Small intestine (tissue), 7 donors: ENCODE measurements around the gene NCKAP5. TPM values are rescaled to one million over a fixed set of nuclear protein-coding genes. Genes with fewer than 3 reads are reported as not detected.

ENCODE experiments used
- DNase-seq, 2 donors: peaks; one replicate each; pipeline versions ENCODE4 v3.0.0 to v3.0.0-alpha.2; 2013
- FAIRE-seq: peaks from 2 replicates; lab custom pipeline; 2012; peaks lifted over from hg19 to GRCh38; lab: Jason Lieb, UNC
- H3K27ac ChIP-seq, 3 donors: one replicate each; pipeline ENCODE4 v1.5.1; 2013; ENCODE audit warnings: low read length in 2 of 3, mild to moderate bottlenecking in 2 of 3, control low read depth in 1 of 3, inconsistent platforms in 1 of 3, low read depth in 1 of 3, moderate library complexity in 1 of 3
- H3K27me3 ChIP-seq, 3 donors: one replicate each; pipeline ENCODE4 v1.6.1; 2013; ENCODE audit warnings: low read length in 3 of 3, inconsistent platforms in 1 of 3; ENCODE audit not compliant: control insufficient read depth in 3 of 3, insufficient read depth in 3 of 3
- H3K36me3 ChIP-seq, 3 donors: one replicate each; pipeline ENCODE4 v1.6.1; 2013; ENCODE audit warnings: low read length in 3 of 3, inconsistent platforms in 1 of 3, low read depth in 1 of 3, mild to moderate bottlenecking in 1 of 3, moderate library complexity in 1 of 3; ENCODE audit not compliant: control insufficient read depth in 3 of 3, insufficient read depth in 2 of 3
- H3K4me1 ChIP-seq, 3 donors: one replicate each; pipeline ENCODE4 v1.6.1; 2013; ENCODE audit warnings: low read length in 2 of 3, inconsistent platforms in 1 of 3, low read depth in 1 of 3, mild to moderate bottlenecking in 1 of 3, moderate library complexity in 1 of 3; ENCODE audit not compliant: control insufficient read depth in 3 of 3, insufficient read depth in 2 of 3
- H3K4me3 ChIP-seq, 3 donors: one replicate each; pipeline ENCODE4 v1.5.1; 2013; ENCODE audit warnings: low read length in 3 of 3, control low read depth in 1 of 3, inconsistent platforms in 1 of 3, low read depth in 1 of 3, mild to moderate bottlenecking in 1 of 3, moderate library complexity in 1 of 3
- H3K9me3 ChIP-seq, 2 donors: one replicate each; pipeline ENCODE4 v1.6.1; 2013; ENCODE audit warnings: low read depth in 1 of 2, low read length in 1 of 2; ENCODE audit not compliant: control insufficient read depth in 2 of 2, insufficient read depth in 1 of 2
- WGBS, 3 donors: extraction: QIAGEN DNeasy Blood & Tissue Kit; methylation state at CpG; one replicate each; pipeline ENCODE4 v1.1.7; 2013; 5-methylcytosine and 5-hydroxymethylcytosine counted together
- polyA plus RNA-seq, 4 donors: library from polyadenylated mRNA; stranded (reverse) in 3 of 4; unstranded in 1 of 4; fragments of 200-250 nt in 3 of 4; fragments of 120-200 nt in 1 of 4; gene quantifications; one replicate each; pipeline versions ENCODE4 v1.2.1 to v1.2.3, GENCODE V29; 2013
- donor health status: healthy with polysubstance abuse.
- donor health status: control.
- donor health status: control.
- donor health status: Bipolar disorder and iron deficiency.
- donor health status: healthy.

NCKAP5 gene
- polyA plus RNA-seq, 4 donors, result 0.52 to 7.8 (median 6.5) TPM

DNA sequence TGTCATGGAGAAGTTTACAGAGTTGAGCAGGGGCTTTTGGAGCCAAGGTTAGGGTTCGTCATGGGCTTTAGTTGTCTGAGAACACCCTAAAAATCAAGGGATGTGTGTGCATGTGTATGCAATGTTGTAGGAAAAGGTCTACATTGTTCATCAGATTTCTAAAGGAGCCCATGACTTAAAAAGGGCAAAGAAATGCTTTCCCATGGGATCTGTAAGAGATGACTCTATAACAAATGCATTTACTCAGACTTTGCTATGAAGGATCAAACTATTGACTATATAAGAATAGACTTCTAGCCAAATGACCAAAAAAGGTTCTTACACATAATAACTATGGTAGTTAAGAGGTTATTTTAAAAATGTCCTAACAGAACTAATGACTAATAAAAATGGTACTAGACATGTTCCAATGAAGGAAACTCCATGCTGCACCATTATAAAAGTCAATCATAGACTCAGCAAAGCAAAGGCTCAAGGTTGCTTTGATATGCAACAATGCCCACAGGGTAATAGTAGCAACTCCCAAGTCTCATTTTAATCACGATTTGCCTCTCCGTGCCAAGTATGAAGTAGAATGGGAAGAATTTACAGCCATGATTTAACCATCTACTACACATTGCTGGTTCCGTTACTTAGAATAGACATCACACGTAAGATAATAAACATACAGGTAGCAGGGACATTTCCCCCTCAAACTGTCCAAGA is 158.5 kb downstream of the NCKAP5 start:
- Histone ChIP-seq H3K9me3 (no peaks in the 10 kb centered on the region), H3K4me3 (no peak overlapping the region), H3K27ac (no peak overlapping the region), H3K4me1 (no peaks in the 10 kb centered on the region), H3K27me3 (no peaks in the 10 kb centered on the region), H3K36me3 (no peaks in the 10 kb centered on the region)
- FAIRE-seq (no peak), DNase-seq (no peak)
- 86 to 92% (median 87%) methylated on average over 5 of the region's 5 CpGs for WGBS, 3 donors

DNA sequence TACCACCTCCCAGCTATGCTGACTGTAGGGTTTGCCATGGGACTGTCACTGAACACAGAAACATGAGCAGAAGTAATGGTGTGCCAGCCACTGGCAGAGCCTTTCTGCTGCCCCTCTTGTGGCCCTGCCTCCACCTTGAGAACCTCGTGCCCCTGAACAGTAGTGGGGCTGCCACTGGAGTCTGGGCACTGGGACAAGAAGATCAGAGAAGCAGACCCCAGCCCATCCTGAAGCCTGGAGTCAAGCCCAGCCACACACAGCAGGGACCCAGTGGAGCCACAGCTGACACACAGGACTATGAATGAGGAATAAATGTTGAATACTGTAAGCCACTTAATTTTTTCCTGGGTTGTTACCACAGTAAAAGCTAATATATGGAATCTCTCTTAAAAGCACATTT is 159.6 kb downstream of the NCKAP5 start:
- Histone ChIP-seq H3K9me3 (no peaks in the 10 kb centered on the region), H3K4me1 (no peaks in the 10 kb centered on the region), H3K27me3 (no peaks in the 10 kb centered on the region), H3K27ac (no peak overlapping the region), H3K4me3 (no peak overlapping the region), H3K36me3 (no peaks in the 10 kb centered on the region)
- FAIRE-seq (no peak), DNase-seq (no peak)
- 56 to 83% (median 67%) methylated on average over 1 of the region's 1 CpG for WGBS, 3 donors

DNA sequence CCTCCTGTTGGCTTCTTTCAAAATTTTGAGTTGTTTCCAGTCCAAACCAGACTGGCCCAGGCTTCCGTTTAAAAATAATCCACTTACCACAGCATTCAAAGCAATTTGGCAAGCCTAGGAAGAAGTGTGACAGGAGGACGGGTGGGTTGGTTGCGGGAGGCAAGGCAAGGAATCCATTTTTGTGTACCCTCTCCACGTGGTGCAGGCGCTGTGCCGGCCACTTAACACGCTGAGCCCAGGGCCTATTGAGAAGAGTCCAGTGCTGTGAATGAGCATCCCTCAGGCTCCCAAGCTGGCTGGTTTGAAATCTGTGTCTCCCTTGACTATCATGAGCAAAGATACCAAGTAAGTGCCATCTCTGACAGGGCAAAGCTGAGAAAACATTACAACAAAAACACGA is 160.9 kb downstream of the NCKAP5 start:
- Histone ChIP-seq H3K27ac (no peak overlapping the region), H3K27me3 (no peaks in the 10 kb centered on the region), H3K9me3 (no peaks in the 10 kb centered on the region), H3K4me1 (no peaks in the 10 kb centered on the region), H3K4me3 (no peak overlapping the region), H3K36me3 (no peaks in the 10 kb centered on the region)
- WGBS, 3 donors, result 84 to 94% (median 90%) methylated on average over 8 of the region's 8 CpGs
- no peak for FAIRE-seq
- DNase-seq, result no peak

DNA sequence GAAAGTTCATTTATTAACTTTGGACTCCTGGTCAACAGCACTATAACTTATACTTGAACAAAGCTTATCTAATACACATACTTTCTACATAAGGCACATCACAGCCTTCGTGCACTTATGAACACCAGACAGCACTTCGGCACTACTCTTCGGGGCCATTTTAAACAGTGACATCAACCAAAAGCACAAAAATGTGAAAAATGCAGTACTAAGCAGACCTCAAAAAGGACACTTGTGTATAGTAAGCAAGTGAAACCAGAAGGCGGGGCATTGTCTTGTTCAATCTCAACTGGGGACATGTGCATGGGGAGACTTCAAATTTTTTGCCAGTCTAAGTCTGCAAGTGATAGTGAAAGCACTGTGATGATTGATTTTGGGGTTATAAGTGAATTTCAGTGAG is 163.0 kb downstream of the NCKAP5 start:
- Histone ChIP-seq H3K27me3 (no peaks in the 10 kb centered on the region), H3K36me3 (no peaks in the 10 kb centered on the region), H3K27ac (no peak overlapping the region), H3K4me3 (no peak overlapping the region), H3K9me3 (no peaks in the 10 kb centered on the region), H3K4me1 (no peaks in the 10 kb centered on the region)
- DNase-seq, result no peak
- WGBS, 3 donors, result 76 to 88% (median 88%) methylated on average over 4 of the region's 4 CpGs
- FAIRE-seq, result no peak

DNA sequence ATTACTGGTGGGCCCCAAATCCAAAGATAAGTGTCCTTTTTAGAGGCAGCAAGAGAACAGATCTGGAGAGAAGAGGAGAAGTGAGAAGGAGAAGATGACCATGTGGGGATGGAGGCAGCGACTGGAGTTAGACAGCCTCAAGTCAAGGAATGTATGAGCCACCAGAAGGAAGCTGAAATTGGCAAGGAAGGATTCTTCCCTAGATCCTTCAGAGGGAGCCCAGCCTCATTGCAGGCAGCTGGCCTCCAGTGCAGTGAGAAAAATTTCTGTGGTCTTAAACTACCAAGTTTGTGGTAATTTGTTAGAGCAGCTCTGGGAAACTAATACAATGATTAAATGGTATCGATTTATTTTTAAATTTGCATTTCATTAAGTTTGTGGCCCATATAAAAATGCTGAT is 167.9 kb downstream of the NCKAP5 start:
- Histone ChIP-seq H3K27ac (no peak overlapping the region), H3K4me1 (no peaks in the 10 kb centered on the region), H3K9me3 (no peaks in the 10 kb centered on the region), H3K4me3 (no peak overlapping the region), H3K27me3 (no peaks in the 10 kb centered on the region), H3K36me3 (no peaks in the 10 kb centered on the region)
- FAIRE-seq, result no peak
- DNase-seq, result no peak
- 85 to 91% (median 90%) methylated on average over 2 of the region's 2 CpGs for WGBS, 3 donors

DNA sequence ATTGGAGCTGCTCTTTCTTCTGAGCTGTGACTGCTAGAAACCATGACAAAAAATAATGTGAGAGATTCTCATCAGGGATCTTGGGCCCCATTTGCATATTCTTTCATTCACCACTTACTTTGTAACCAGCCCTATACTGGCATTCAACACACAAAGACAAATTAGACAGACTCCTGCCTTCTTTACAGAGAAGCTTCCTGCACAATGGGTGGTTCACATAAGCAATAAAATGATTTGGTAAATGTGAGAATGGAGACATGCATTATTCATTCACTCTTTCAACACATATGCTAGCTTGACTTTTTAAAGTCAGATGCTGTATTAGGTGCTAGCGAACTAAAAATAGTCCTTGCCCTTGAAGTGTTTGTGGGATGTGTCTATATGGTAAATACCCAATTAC is 174.4 kb downstream of the NCKAP5 start:
- no peak for DNase-seq
- no peak for FAIRE-seq
- peaks cover 0 to 12% of the 10 kb centered on the region in 2 donors for H3K9me3 ChIP-seq
- H3K27ac ChIP-seq, result no peak overlapping the region
- no peak overlapping the region for H3K4me3 ChIP-seq
- WGBS, 3 donors, result 77 to 86% (median 83%) methylated on average over 1 of the region's 1 CpG
- H3K27me3 ChIP-seq, result no peaks in the 10 kb centered on the region
- no peaks in the 10 kb centered on the region for H3K4me1 ChIP-seq
- no peaks in the 10 kb centered on the region for H3K36me3 ChIP-seq

DNA sequence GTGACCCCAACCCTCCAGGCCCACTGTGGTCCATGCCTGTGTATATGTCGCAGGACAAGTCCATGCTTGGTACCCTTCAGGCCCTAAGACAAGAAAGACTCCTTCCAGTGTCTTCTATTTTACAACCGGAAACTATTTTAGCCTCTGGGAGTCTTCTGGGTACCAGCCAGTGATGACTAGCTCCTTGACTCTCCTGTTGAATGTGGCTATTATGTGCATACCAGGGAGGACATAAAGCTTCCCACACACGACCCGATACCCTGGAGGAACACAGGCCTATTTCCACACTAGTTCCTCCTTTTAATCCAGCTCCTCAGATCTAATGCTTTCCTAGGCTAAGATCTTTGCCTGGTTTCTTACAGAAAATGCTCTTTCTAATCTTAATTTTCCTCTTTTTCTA is 178.1 kb downstream of the NCKAP5 start:
- no peaks in the 10 kb centered on the region for H3K27me3 ChIP-seq
- 92 to 95% (median 93%) methylated on average over 4 of the region's 4 CpGs for WGBS, 3 donors
- no peaks in the 10 kb centered on the region for H3K4me1 ChIP-seq
- no peak overlapping the region for H3K27ac ChIP-seq
- peaks cover 0 to 17% of the 10 kb centered on the region in 2 donors for H3K9me3 ChIP-seq
- DNase-seq, result no peak
- no peaks in the 10 kb centered on the region for H3K36me3 ChIP-seq
- FAIRE-seq, result no peak
- no peak overlapping the region for H3K4me3 ChIP-seq

DNA sequence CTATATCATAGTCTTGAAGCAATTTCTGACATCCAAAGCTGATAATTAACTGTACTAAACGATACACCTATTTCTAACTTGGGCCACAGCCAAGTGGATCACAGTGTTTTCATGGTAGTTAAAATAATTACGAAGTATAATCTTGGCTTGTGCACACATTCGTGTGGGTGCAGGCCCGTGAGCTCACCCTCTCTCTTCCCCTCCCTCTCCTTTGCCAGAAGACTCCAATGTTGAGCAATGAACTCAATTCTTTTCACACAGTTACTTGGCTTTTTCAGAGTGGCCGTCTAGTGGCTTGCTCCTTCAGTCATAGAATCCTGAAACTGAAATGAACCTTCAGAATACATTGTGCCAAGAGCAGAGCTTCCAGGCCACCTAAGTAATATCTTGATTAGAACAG is 178.7 kb downstream of the NCKAP5 start:
- Histone ChIP-seq H3K4me3 (no peak overlapping the region), H3K27ac (no peak overlapping the region), H3K4me1 (no peaks in the 10 kb centered on the region), H3K36me3 (no peaks in the 10 kb centered on the region), H3K27me3 (no peaks in the 10 kb centered on the region), H3K9me3 (peaks cover 0 to 17% of the 10 kb centered on the region in 2 donors)
- 50 to 76% (median 55%) methylated on average over 5 of the region's 5 CpGs for WGBS, 3 donors
- FAIRE-seq (no peak), DNase-seq (no peak)

DNA sequence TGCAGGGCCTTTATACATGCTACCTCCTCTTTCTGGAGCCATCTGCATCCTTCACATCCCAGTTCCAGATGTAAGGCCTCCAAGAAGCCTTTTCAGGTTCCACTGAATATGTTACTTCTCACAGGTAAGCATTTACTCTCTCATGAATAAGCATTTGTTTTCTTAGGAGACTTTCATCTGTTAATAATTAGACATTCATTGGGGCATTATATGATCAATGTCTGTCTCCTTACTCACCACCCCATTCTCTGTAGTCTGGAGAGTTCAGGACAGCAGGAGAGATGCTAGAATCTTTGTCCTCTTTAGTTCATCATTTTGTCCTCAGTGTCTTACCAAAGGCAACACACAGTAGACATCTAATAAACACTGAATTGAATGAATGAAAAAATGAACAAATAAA is 185.7 kb downstream of the NCKAP5 start:
- no peak for DNase-seq
- no peak for FAIRE-seq
- Histone ChIP-seq H3K27ac (no peak overlapping the region), H3K4me3 (no peak overlapping the region), H3K36me3 (no peaks in the 10 kb centered on the region), H3K4me1 (no peaks in the 10 kb centered on the region), H3K9me3 (no peaks in the 10 kb centered on the region), H3K27me3 (no peaks in the 10 kb centered on the region)
